Mammary epithelial cell (primary cell): ENCODE data around the gene PTCH1.

Experiments used
- CTCF ChIP-seq, 2 donors: IDR thresholded peaks in 1 of 2; conservative IDR thresholded peaks in 1 of 2; 2 replicates each; pipeline ENCODE4 v1.5.1; 2011 to 2012; ENCODE audit warnings: inconsistent platforms in 2 of 2, low read length in 2 of 2, mild to moderate bottlenecking in 2 of 2, control low read depth in 1 of 2, low read depth in 1 of 2; ENCODE audit not compliant: insufficient read depth in 1 of 2; ENCODE audit errors: extremely low read depth in 1 of 2
- EZH2 ChIP-seq: IDR thresholded peaks from 2 replicates; pipeline ENCODE4 v1.6.1; 2012; ENCODE audit warnings: low read length, inconsistent platforms, borderline replicate concordance

- no peak for TF ChIP-seq CTCF (conservative IDR thresholded peaks at IDR 0.05 in 1 of 2, IDR thresholded peaks at IDR 0.05 in 1 of 2; ENCODE audit: extremely low read depth in 1 of 2, insufficient read depth in 1 of 2, low read depth in 1 of 2, low read length in 2 of 2)
- no peak for TF ChIP-seq EZH2
Measured at GRCh38 chr9:95498641-95499040, 18.1 kb downstream of the PTCH1 start.
